Measurements from ENCODE around the gene TBX2.

The TBX2 gene

GRCh38 chr17:61449707-61450640 lies 50.3 kb downstream of the TBX2 start:
- DNase-seq (ENCODE audit: low spot score) = no peak
- no peak for TF ChIP-seq CTCF (IDR thresholded peaks at IDR 0.05)
- Histone ChIP-seq H3K27ac (no peak overlapping the region), H3K4me3 (no peak overlapping the region)

GRCh38 chr17:61450641-61451537 lies 51.2 kb downstream of the TBX2 start:
- Histone ChIP-seq H3K4me3 (peak overlapping the region; percentile 61), H3K27ac (no peak overlapping the region)
- DNase-seq (ENCODE audit: low spot score) = peak; percentile 46
- no peak for TF ChIP-seq CTCF (IDR thresholded peaks at IDR 0.05)

GRCh38 chr17:61451538-61452300 lies 52.1 kb downstream of the TBX2 start:
- peak; percentile 64 for DNase-seq (ENCODE audit: low spot score)
- H3K27ac ChIP-seq = no peak overlapping the region
- no peak for TF ChIP-seq CTCF (IDR thresholded peaks at IDR 0.05)
- peak overlapping the region; percentile 61 for H3K4me3 ChIP-seq

- Histone ChIP-seq H3K4me3 (peak within 1 kb of the TSS; percentile 61), H3K27ac (no peak within 1 kb of the TSS)
- TF ChIP-seq CTCF (IDR thresholded peaks at IDR 0.05) = no peak
- peak; percentile 54 for DNase-seq (ENCODE audit: low spot score)
Measured at GRCh38 chr17:61452301-61453290, 53.0 kb downstream of the TBX2 start, which contains the start of gene TBX4. Gene TBX4, plus strand, starts transcription at chr17:61452422. Its CDS starts 4,069 bp downstream, at chr17:61456491.

GRCh38 chr17:61453566-61454380 lies 54.1 kb downstream of the TBX2 start:
- Histone ChIP-seq H3K4me3 (no peak overlapping the region), H3K27ac (no peak overlapping the region)
- no peak for DNase-seq (ENCODE audit: low spot score)
- no peak for TF ChIP-seq CTCF (IDR thresholded peaks at IDR 0.05)
